Vagina (tissue), 2 donors: ENCODE measurements around the gene GABRA6. TPM values are rescaled to one million over a fixed set of nuclear protein-coding genes. Genes with fewer than 3 reads are reported as not detected.

Experiments
- DNase-seq, 2 donors: peaks; one replicate each; pipeline ENCODE4 v3.0.0-alpha.2; 2017; ENCODE audit errors: extremely low spot score in 2 of 2
- H3K27ac ChIP-seq: fragments of 200-600 bp; sonication (generic); one replicate; pipeline ENCODE4 v1.5.1; 2019
- H3K27me3 ChIP-seq: fragments of 200-600 bp; sonication (generic); one replicate; pipeline ENCODE4 v1.5.1; 2019
- H3K36me3 ChIP-seq, 2 donors: fragments of 200-600 bp; sonication (generic); one replicate each; pipeline ENCODE4 v1.5.1; 2017 to 2019
- H3K4me1 ChIP-seq: fragments of 200-600 bp; sonication (generic); one replicate; pipeline ENCODE4 v1.5.1; 2019
- H3K4me3 ChIP-seq, 2 donors: fragments of 200-600 bp; sonication (generic); 1 replicate in 1 of 2; 2 replicates in 1 of 2; pipeline ENCODE4 v1.5.1; 2016 to 2019
- H3K9me3 ChIP-seq: fragments of 200-600 bp; sonication (generic); one replicate; pipeline ENCODE4 v1.5.1; 2019
- POLR2A ChIP-seq, 2 donors: fragments of 450-650 bp; IDR thresholded peaks; one replicate each; pipeline ENCODE4 v1.6.1; 2017; ENCODE audit warnings: antibody characterized with exemption in 2 of 2, mild to moderate bottlenecking in 2 of 2, moderate library complexity in 2 of 2
- POLR2AphosphoS5 ChIP-seq, 2 donors: sonication (generic); formaldehyde crosslinking; IDR thresholded peaks; one replicate each; pipeline ENCODE4 v1.9.0; 2017; ENCODE audit warnings: antibody characterized with exemption in 2 of 2, mild to moderate bottlenecking in 2 of 2, low read depth in 1 of 2; ENCODE audit not compliant: insufficient read depth in 1 of 2
- intact Hi-C: fragments of 100-400 bp; cut with DNase I; formaldehyde crosslinking; loops from one replicate; pipeline ENCODE4 v1.15.1; 2023
- total RNA-seq: library from RNA; depleted of rRNA; stranded (reverse); fragments of >200 nt; gene quantifications from one replicate; pipeline ENCODE4 v1.2.3, GENCODE V29; 2016
- TF ChIP-seq, protein P1 (sequence below), 3 experiments: fragments of 450-650 bp in 2 of 3; fragments of 200-600 bp in 1 of 3; sonication (generic) in 1 of 3; IDR thresholded peaks; one replicate each; pipeline ENCODE4 v1.5.1; 2017 to 2019; ENCODE audit warnings: antibody characterized with exemption in 3 of 3, mild to moderate bottlenecking in 2 of 3, moderate library complexity in 2 of 3

Gene GABRA6
- total RNA-seq, 1 donor from 2014 or later, result not detected

DNA sequence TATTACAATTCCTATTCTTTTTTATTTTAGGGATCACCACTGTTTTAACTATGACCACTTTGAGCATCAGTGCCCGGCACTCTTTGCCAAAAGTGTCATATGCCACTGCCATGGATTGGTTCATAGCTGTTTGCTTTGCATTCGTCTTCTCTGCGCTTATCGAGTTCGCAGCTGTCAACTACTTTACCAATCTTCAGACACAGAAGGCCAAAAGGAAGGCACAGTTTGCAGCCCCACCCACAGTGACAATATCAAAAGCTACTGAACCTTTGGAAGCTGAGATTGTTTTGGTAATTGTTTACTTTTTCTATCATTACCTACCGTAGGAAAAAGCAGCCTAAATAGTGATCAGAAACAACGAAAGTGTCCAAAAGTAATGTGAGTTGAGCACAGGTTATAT is 6.4 kb downstream of the GABRA6 start:
- H3K27me3 ChIP-seq, result no peaks in the 10 kb centered on the region
- no peak overlapping the region for H3K4me3 ChIP-seq
- intact Hi-C loops, result no loop called here
- H3K9me3 ChIP-seq, result no peaks in the 10 kb centered on the region
- no peak for DNase-seq
- H3K4me1 ChIP-seq, result no peaks in the 10 kb centered on the region
- no peak for TF ChIP-seq POLR2AphosphoS5 (IDR thresholded peaks at IDR 0.05; ENCODE audit: insufficient read depth in 1 of 2, low read depth in 1 of 2)
- TF ChIP-seq POLR2A (IDR thresholded peaks at IDR 0.05), result no peak
- TF ChIP-seq, protein P1, sequence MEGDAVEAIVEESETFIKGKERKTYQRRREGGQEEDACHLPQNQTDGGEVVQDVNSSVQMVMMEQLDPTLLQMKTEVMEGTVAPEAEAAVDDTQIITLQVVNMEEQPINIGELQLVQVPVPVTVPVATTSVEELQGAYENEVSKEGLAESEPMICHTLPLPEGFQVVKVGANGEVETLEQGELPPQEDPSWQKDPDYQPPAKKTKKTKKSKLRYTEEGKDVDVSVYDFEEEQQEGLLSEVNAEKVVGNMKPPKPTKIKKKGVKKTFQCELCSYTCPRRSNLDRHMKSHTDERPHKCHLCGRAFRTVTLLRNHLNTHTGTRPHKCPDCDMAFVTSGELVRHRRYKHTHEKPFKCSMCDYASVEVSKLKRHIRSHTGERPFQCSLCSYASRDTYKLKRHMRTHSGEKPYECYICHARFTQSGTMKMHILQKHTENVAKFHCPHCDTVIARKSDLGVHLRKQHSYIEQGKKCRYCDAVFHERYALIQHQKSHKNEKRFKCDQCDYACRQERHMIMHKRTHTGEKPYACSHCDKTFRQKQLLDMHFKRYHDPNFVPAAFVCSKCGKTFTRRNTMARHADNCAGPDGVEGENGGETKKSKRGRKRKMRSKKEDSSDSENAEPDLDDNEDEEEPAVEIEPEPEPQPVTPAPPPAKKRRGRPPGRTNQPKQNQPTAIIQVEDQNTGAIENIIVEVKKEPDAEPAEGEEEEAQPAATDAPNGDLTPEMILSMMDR (IDR thresholded peaks at IDR 0.05), result no peak
- H3K36me3 ChIP-seq, result no peaks in the 10 kb centered on the region
- no peak overlapping the region for H3K27ac ChIP-seq

DNA sequence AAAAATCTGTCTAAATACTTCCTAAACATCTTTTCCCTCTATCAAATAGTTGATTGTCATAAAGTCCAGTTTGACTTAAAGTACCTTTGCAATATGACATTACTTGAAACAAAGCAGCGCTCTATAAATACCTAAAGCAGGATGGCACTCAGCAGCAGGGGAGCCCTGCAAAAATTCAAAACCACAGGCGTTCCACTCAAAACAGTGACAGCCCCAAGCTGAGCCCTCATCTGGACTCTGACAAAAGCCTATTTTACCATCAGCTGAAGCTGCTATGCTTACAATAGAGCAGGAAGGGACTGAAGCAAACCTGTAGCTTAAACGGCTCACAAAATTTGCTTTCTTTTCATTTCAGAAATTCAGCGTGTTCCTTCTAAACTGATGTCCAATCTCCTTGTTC is 11.5 kb downstream of the GABRA6 start:
- no peaks in the 10 kb centered on the region for H3K9me3 ChIP-seq
- no peak overlapping the region for H3K27ac ChIP-seq
- intact Hi-C loops, result no loop called here
- H3K36me3 ChIP-seq, result no peaks in the 10 kb centered on the region
- DNase-seq, result no peak
- H3K27me3 ChIP-seq, result no peaks in the 10 kb centered on the region
- H3K4me1 ChIP-seq, result no peaks in the 10 kb centered on the region
- no peak overlapping the region for H3K4me3 ChIP-seq
- no peak for TF ChIP-seq POLR2AphosphoS5 (IDR thresholded peaks at IDR 0.05; ENCODE audit: insufficient read depth in 1 of 2, low read depth in 1 of 2)
- TF ChIP-seq, protein P1 (IDR thresholded peaks at IDR 0.05), result no peak
- TF ChIP-seq POLR2A (IDR thresholded peaks at IDR 0.05), result no peak

DNA sequence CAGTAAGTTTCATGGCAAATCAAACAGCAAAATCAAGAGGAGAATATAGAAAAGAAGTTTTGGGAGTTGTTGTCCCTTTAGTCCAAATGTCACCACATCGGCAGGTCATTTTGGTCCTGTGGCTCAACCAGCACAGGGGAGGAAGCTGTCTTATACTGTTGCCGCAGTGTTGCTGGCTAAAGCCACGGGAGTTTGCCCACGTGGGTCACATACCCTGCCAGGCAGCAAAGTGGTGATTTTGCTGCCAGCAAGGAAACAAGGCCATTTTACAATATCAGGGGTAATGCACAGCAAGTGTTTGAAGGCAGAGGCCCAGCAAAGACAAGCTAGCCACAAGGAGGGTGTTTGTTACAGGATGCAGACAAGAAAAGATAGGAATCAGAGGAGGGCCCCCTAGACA is 14.5 kb downstream of the GABRA6 start:
- intact Hi-C loops, result no loop called here
- no peaks in the 10 kb centered on the region for H3K27me3 ChIP-seq
- no peak for DNase-seq
- H3K36me3 ChIP-seq, result no peaks in the 10 kb centered on the region
- no peak overlapping the region for H3K27ac ChIP-seq
- no peak overlapping the region for H3K4me3 ChIP-seq
- TF ChIP-seq, protein P1 (IDR thresholded peaks at IDR 0.05), result no peak
- TF ChIP-seq POLR2A (IDR thresholded peaks at IDR 0.05), result no peak
- no peak for TF ChIP-seq POLR2AphosphoS5 (IDR thresholded peaks at IDR 0.05; ENCODE audit: insufficient read depth in 1 of 2, low read depth in 1 of 2)
- no peaks in the 10 kb centered on the region for H3K4me1 ChIP-seq
- no peaks in the 10 kb centered on the region for H3K9me3 ChIP-seq

DNA sequence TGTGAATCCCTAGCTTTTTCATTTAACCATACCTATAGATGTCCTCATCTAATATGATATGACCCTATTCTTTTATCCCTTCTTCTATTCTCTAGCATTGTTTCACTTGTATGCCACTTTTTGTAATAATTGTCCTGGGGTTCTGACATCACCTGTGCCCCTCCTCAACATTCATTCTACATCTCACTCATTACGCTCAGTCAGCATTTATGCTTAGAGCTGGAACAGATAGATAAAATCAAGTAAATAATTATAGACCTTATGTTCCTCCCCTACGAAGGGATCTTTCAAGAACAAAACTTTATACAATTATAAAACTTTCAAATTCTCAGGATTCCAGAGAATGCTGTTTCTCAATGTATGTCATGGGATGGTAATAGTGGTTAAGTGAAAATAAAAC is 18.0 kb downstream of the GABRA6 start:
- no peak for TF ChIP-seq POLR2A (IDR thresholded peaks at IDR 0.05)
- TF ChIP-seq, protein P1 (IDR thresholded peaks at IDR 0.05), result no peak
- TF ChIP-seq POLR2AphosphoS5 (IDR thresholded peaks at IDR 0.05; ENCODE audit: insufficient read depth in 1 of 2, low read depth in 1 of 2), result no peak
- intact Hi-C loops, result no loop called here
- H3K9me3 ChIP-seq, result no peaks in the 10 kb centered on the region

DNA sequence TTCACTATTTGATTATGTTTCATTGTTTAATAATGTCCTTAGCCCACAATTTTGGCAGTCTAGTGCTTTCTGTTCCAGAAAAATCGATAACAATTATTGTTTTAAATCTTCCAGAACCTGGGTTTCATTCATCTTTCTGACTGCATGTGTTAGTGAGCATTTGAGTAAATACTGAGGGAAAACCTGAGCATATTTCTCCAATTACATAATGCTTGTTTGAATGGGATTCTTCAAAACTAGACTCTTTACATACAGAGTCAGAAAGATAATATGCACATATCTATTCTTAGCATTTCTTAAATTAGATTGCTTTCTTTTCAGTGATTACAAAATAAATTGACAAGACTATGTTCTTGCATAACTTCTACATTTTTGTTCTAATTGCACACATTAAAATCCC is 21.9 kb downstream of the GABRA6 start:
- Histone ChIP-seq H3K9me3 (no peaks in the 10 kb centered on the region), H3K36me3 (no peaks in the 10 kb centered on the region), H3K4me3 (no peak overlapping the region), H3K4me1 (no peaks in the 10 kb centered on the region), H3K27ac (no peak overlapping the region), H3K27me3 (no peaks in the 10 kb centered on the region)
- intact Hi-C loops, result no loop called here
- TF ChIP-seq POLR2A (IDR thresholded peaks at IDR 0.05) (no peak), POLR2AphosphoS5 (IDR thresholded peaks at IDR 0.05; ENCODE audit: insufficient read depth in 1 of 2, low read depth in 1 of 2) (no peak)
- TF ChIP-seq, protein P1 (IDR thresholded peaks at IDR 0.05), result no peak
- no peak for DNase-seq

More for the DNA sequence above, 18.0 kb downstream of the GABRA6 start:
- H3K4me1 ChIP-seq, result no peaks in the 10 kb centered on the region
- H3K27ac ChIP-seq, result no peak overlapping the region
- H3K27me3 ChIP-seq, result no peaks in the 10 kb centered on the region
- no peaks in the 10 kb centered on the region for H3K36me3 ChIP-seq
- DNase-seq, result no peak
- H3K4me3 ChIP-seq, result no peak overlapping the region
